ENCODE results near the gene UBE2E2. TPM values are rescaled to one million over a fixed set of nuclear protein-coding genes. Genes with fewer than 3 reads are reported as not detected.

Gene UBE2E2
- total RNA-seq, 1 donor from 2014 or later: 55.8 TPM

DNA sequence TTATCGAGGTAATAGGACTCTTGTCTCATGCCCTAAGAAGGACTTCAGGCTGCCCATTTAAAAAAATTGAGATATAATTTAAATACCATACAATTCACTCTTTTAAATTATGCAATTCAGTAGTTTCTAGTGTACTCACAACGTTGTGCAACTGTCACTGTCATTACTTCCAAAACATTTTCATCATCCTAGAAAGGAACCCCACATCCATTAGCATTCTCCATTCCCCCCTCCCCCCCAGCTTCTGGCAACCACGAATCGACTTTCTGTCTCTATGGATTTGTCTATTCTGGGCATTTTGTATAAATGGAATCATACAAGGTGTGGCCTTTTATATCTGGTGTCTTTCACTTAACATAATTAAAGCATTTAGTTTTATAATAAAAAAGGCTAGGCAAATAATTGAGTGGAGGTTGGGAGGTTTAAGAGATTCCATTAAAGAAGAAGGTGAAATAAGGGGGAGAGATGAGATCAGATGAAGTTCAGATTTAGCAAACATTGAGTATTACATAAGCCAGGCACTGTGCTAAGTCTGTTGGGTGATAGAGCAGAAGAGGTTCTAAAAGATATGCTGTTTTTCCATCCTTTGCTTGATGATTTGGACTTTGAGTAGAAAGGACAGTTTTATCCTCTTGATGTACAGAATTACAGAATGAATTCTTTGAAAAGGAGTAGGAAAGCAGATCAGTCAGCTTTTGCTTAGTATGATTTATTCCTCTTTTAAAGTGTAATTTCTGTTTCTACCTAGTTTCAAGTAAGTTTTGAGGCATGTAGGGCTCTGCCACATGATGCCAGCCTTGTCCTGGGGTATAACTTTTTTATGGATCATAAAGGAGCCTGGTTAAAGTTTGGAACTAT lies 36.3 kb downstream of the UBE2E2 start:
- TF ChIP-seq, protein P1, sequence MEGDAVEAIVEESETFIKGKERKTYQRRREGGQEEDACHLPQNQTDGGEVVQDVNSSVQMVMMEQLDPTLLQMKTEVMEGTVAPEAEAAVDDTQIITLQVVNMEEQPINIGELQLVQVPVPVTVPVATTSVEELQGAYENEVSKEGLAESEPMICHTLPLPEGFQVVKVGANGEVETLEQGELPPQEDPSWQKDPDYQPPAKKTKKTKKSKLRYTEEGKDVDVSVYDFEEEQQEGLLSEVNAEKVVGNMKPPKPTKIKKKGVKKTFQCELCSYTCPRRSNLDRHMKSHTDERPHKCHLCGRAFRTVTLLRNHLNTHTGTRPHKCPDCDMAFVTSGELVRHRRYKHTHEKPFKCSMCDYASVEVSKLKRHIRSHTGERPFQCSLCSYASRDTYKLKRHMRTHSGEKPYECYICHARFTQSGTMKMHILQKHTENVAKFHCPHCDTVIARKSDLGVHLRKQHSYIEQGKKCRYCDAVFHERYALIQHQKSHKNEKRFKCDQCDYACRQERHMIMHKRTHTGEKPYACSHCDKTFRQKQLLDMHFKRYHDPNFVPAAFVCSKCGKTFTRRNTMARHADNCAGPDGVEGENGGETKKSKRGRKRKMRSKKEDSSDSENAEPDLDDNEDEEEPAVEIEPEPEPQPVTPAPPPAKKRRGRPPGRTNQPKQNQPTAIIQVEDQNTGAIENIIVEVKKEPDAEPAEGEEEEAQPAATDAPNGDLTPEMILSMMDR (conservative IDR thresholded peaks at IDR 0.05): no peak
- no peak overlapping the region for H3K4me3 Mint-ChIP-seq
- H3K36me3 Mint-ChIP-seq: no peaks in the 10 kb centered on the region
- no peaks in the 10 kb centered on the region for H3K27me3 Mint-ChIP-seq
- peaks cover 26% of the 10 kb centered on the region for H3K4me1 Mint-ChIP-seq (ENCODE audit: unreplicated experiment)
- H3K9me3 Mint-ChIP-seq: peaks cover 7% of the 10 kb centered on the region
- no peak for DNase-seq (ENCODE audit: extremely low spot score, unreplicated experiment)
- H3K27ac Mint-ChIP-seq: no peak overlapping the region

DNA sequence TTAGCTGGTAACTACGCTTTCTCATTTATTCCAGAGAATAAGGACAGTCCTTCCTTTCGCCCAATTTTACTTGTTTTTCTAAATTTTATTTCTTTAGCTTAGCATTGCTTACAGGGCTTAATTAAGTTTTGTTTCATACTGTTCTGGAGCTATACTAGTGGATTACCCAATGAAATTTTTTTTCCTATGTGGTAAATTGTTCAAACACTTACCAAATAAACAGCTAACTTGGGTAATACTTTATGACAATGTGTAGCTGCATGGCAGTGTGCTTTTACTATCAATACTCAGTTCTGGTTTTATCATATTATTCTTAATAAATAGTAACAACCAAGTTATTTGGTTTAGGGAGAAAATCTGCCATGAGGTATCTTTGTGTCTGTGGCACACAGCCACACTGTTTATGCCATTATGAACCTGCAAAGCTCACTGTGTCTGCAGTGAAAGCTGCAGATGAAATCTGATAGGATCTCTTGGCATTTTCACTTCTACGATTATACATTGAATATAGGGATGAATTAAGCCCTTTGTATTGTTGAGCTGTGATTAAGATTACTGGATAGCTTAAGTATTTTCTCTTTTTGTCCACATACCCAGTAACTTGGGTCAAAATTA lies 37.2 kb downstream of the UBE2E2 start:
- H3K9me3 Mint-ChIP-seq: peaks cover 5% of the 10 kb centered on the region
- H3K4me1 Mint-ChIP-seq (ENCODE audit: unreplicated experiment): peaks cover 22% of the 10 kb centered on the region
- H3K4me3 Mint-ChIP-seq: no peak overlapping the region
- no peak for DNase-seq (ENCODE audit: extremely low spot score, unreplicated experiment)
- H3K36me3 Mint-ChIP-seq: no peaks in the 10 kb centered on the region
- TF ChIP-seq, protein P1 (conservative IDR thresholded peaks at IDR 0.05): no peak
- H3K27me3 Mint-ChIP-seq: no peaks in the 10 kb centered on the region
- H3K27ac Mint-ChIP-seq: no peak overlapping the region

DNA sequence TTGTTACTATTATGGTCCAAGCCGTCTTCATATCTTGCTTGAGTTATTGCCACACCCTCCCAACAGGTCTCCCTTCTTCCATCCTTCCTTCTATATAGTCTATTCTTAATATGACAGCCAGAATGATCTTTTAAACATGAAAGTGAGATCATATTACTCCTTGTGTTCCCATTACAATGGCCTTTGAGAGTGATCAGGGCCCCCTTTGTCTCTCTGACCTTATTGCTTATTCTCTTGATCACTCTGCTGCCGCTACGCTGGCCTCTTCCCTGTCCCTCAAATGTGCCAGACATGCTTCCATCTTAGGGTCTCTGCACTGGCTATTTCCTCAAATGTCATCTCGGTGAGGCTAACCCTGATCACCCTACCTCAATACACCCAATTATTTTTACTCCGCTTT lies 38.1 kb downstream of the UBE2E2 start:
- TF ChIP-seq, protein P1 (conservative IDR thresholded peaks at IDR 0.05): no peak
- Mint-ChIP-seq H3K4me3 (no peak overlapping the region), H3K27me3 (no peaks in the 10 kb centered on the region), H3K36me3 (no peaks in the 10 kb centered on the region), H3K4me1 (ENCODE audit: unreplicated experiment) (peaks cover 19% of the 10 kb centered on the region), H3K9me3 (no peaks in the 10 kb centered on the region), H3K27ac (no peak overlapping the region)
- no peak for DNase-seq (ENCODE audit: extremely low spot score, unreplicated experiment)

DNA sequence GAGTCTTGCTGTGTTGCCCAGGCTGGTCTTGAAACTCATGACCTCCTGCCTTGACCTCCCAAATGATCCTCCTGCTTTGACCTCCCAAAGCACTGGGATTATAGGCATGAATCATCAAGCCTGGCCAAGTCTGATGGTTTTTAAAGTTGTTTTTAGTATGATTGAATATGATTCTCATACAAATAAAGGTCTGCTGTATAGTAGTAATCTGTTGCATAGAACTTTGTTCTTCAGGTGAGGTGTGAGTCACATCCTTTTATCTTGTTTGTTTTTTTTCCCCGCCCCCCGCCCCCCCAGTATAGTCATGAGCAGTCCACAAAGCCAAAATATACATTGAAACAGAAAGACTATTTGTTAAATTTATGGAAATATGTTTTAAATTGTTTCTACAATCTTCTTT lies 39.0 kb downstream of the UBE2E2 start:
- H3K27me3 Mint-ChIP-seq: no peaks in the 10 kb centered on the region
- no peak overlapping the region for H3K4me3 Mint-ChIP-seq
- H3K9me3 Mint-ChIP-seq: no peaks in the 10 kb centered on the region
- H3K4me1 Mint-ChIP-seq (ENCODE audit: unreplicated experiment): peaks cover 13% of the 10 kb centered on the region
- H3K36me3 Mint-ChIP-seq: no peaks in the 10 kb centered on the region
- TF ChIP-seq, protein P1 (conservative IDR thresholded peaks at IDR 0.05): no peak
- DNase-seq (ENCODE audit: extremely low spot score, unreplicated experiment): no peak
- no peak overlapping the region for H3K27ac Mint-ChIP-seq

DNA sequence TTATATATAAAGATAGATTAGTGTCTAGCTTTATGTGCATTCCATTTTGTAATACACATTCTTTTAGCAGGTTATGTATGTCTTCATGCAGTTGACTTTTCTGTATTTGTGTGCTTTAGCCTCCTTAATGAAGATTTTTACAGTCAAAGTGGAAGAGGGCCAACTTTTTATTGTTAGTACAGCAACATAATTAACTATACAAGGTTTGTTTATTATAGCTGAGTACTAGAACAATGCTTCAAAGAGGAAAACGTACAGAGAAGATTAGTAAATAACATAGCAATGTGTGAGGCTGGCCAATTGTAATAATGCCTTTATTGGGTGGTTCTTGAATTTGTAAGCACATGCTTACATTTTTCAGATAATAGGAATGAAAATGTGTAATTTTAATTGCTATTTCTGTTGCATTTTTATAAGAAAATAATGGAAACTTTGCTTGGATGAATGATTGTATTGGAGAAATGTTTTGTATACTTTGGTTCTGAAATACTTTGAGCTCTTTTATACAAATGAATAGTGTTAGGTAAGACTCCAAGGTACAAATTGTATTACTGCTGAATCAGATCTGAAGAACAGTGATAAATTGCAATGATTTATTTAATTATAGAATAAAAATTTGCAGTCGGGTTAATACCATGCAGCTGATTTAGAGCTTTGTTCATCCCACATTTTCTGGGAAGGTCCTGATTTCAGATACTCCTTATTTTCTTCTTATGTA lies 41.4 kb downstream of the UBE2E2 start:
- Mint-ChIP-seq H3K27ac (no peak overlapping the region), H3K27me3 (no peaks in the 10 kb centered on the region), H3K4me1 (ENCODE audit: unreplicated experiment) (peaks cover 11% of the 10 kb centered on the region), H3K9me3 (no peaks in the 10 kb centered on the region), H3K36me3 (no peaks in the 10 kb centered on the region), H3K4me3 (no peak overlapping the region)
- TF ChIP-seq, protein P1 (conservative IDR thresholded peaks at IDR 0.05): no peak
- no peak for DNase-seq (ENCODE audit: extremely low spot score, unreplicated experiment)
